ENCODE results near the gene VCPKMT.

DNA sequence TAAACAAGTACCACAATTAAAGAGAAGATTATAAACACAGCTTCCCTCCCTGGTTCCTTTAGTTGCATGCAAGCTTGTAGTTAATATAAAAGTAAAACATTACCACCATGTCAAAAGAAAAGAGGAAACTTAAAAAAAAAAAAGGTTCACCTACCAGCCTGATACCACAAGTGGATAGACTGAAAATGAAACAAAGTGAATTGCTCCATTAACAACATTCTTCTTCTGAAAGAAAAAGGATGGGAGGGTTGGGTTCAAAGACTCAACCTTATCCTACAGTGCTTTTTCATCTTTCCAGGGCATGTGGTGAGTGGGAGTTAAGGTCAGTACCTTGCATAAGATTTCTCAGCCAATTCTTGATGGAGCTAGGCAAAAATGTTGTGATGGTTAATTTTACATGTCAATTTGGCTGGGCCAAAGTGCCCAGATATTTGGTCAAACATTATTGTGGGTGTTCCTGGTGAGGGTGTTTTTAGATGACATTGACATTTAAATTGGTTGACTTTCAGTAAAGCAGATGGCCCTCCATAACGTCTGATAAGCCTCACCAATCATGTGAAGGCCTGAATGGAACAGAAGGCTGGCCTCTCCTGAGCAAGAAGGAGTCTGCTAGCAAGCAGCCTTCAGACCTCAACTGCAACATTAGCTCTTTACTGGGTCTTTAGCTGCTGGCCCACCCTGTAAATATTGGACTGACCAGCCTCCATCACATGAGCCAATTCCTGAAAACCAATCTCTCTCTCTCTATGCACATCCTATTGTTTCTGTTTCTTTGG is 28.8 kb downstream of the VCPKMT start:
- TF ChIP-seq, protein P1, sequence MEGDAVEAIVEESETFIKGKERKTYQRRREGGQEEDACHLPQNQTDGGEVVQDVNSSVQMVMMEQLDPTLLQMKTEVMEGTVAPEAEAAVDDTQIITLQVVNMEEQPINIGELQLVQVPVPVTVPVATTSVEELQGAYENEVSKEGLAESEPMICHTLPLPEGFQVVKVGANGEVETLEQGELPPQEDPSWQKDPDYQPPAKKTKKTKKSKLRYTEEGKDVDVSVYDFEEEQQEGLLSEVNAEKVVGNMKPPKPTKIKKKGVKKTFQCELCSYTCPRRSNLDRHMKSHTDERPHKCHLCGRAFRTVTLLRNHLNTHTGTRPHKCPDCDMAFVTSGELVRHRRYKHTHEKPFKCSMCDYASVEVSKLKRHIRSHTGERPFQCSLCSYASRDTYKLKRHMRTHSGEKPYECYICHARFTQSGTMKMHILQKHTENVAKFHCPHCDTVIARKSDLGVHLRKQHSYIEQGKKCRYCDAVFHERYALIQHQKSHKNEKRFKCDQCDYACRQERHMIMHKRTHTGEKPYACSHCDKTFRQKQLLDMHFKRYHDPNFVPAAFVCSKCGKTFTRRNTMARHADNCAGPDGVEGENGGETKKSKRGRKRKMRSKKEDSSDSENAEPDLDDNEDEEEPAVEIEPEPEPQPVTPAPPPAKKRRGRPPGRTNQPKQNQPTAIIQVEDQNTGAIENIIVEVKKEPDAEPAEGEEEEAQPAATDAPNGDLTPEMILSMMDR (IDR thresholded peaks at IDR 0.05), result no peak
- no peak for TF ChIP-seq POLR2A (IDR thresholded peaks at IDR 0.05)

All from Peyer's patch (tissue), 4 donors.